GM12878 (cell line): ENCODE data around the gene SHB. TPM values are rescaled to one million over a fixed set of nuclear protein-coding genes. Genes with fewer than 3 reads are reported as not detected.

Experiments used
- NFYB ChIP-seq: IDR thresholded peaks from 2 replicates; pipeline ENCODE4 v1.6.1; 2011; ENCODE audit warnings: low read depth, mild to moderate bottlenecking, low read length, improper control_type of control experiment, moderate library complexity; ENCODE audit not compliant: insufficient read depth
- RAD21 ChIP-seq: IDR thresholded peaks from 2 replicates; pipeline ENCODE4 v1.6.1; 2011; ENCODE audit warnings: mild to moderate bottlenecking, low read depth, low read length, moderate library complexity; ENCODE audit not compliant: insufficient read depth
- RELA ChIP-seq: fragments of 450-650 bp; IDR thresholded peaks from 2 replicates; pipeline ENCODE4 v1.8.0; 2014; ENCODE audit warnings: borderline replicate concordance; ENCODE audit not compliant: partially characterized antibody
- TAF1 ChIP-seq: IDR thresholded peaks from 2 replicates; pipeline ENCODE4 v1.6.1; 2011; ENCODE audit warnings: mild to moderate bottlenecking, low read depth, low read length, borderline replicate concordance
- polyA plus RNA-seq, 11 experiments: library from polyadenylated mRNA; depleted of rRNA in 4 of 11; unstranded in 6 of 11; stranded (reverse) in 5 of 11; fragments of >200 nt; fragmentation: Nextera tagmentation in 4 of 11; fragmentation: Illumina TruSeq in 1 of 11; extraction: Ambion mirVana in 4 of 11; extraction: Trizol in 1 of 11; gene quantifications; 1 replicate in 1 of 11; 2 replicates in 10 of 11; pipeline versions ENCODE4 v1.2.1 to v1.2.3, GENCODE V29; 2011 to 2016; ENCODE audit warnings: inconsistent platforms in 2 of 11, missing spikeins in 2 of 11, low read depth in 1 of 11
- total RNA-seq, 4 experiments: library from RNA; depleted of rRNA in 3 of 4; stranded (reverse); fragments of >200 nt in 3 of 4; fragmentation: Illumina TruSeq in 1 of 4; extraction: Trizol in 1 of 4; gene quantifications; 2 replicates each; pipeline versions ENCODE4 v1.2.1 to v1.2.3, GENCODE V29; 2013 to 2021
- TF ChIP-seq, protein P1 (sequence below): IDR thresholded peaks from 2 replicates; pipeline ENCODE4 v1.6.1; 2012; ENCODE audit warnings: mild to moderate bottlenecking, low read depth, low read length
- TF ChIP-seq, protein P2 (sequence below): IDR thresholded peaks from 2 replicates; pipeline ENCODE4 v1.6.1; 2012; ENCODE audit warnings: improper control_type of control experiment, low read depth, low read length; ENCODE audit not compliant: insufficient replicate concordance
- TF ChIP-seq, protein P3 (sequence below): fragments of 450-650 bp; IDR thresholded peaks from 2 replicates; pipeline ENCODE4 v1.6.1; 2018; ENCODE audit warnings: borderline replicate concordance, mild to moderate bottlenecking; ENCODE audit not compliant: partially characterized antibody
- TF ChIP-seq, protein P4 (sequence below): fragments of 150-350 bp; IDR thresholded peaks from 2 replicates; pipeline ENCODE4 v1.6.1; 2014; ENCODE audit warnings: mild to moderate bottlenecking, low read depth, low read length
- TF ChIP-seq, protein P5 (sequence below): fragments of 450-650 bp; IDR thresholded peaks from 2 replicates; pipeline ENCODE4 v1.6.1; 2017; ENCODE audit warnings: antibody characterized with exemption, mild to moderate bottlenecking, moderate library complexity

The SHB gene
- total and polyA plus RNA-seq, 10 of the 15 experiments (the other 5 are each of a cell fraction or from before 2014, with no cell fraction given): 0.29 to 6.2 (median 1.3) TPM

DNA sequence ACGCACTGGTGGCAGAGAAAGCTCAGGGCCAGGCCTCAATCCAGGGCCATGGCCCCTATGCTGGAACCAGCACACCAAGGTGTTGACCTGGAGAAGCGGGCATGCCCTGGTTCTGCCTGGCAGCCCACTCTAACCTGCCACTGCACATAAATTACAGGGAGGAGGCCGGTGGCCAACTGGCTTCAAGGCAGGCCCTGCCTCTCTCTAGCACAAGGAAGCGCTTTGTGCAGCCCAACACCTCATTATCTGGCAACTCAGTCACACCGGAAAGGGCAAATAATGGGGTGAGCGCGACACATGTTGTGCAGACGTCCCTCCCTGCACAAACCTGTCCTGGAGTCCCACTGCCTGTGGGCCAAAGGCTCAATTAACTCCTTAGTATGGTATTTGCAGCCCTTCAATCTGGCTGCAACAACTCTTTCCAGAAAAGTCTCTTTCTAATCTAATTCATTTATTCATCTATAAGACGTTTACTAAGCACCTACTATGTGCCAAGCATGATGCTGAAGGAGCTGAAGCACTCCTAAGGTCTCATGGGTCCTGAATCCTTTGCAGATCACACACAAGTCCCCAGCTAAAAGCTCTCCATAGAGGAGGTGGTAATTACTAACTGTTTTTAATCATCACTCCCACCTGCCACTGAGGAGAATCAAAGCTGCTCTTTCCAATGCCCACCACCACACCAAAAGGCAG is 24.9 kb downstream of the SHB start (continued):
- TF ChIP-seq, protein P1, sequence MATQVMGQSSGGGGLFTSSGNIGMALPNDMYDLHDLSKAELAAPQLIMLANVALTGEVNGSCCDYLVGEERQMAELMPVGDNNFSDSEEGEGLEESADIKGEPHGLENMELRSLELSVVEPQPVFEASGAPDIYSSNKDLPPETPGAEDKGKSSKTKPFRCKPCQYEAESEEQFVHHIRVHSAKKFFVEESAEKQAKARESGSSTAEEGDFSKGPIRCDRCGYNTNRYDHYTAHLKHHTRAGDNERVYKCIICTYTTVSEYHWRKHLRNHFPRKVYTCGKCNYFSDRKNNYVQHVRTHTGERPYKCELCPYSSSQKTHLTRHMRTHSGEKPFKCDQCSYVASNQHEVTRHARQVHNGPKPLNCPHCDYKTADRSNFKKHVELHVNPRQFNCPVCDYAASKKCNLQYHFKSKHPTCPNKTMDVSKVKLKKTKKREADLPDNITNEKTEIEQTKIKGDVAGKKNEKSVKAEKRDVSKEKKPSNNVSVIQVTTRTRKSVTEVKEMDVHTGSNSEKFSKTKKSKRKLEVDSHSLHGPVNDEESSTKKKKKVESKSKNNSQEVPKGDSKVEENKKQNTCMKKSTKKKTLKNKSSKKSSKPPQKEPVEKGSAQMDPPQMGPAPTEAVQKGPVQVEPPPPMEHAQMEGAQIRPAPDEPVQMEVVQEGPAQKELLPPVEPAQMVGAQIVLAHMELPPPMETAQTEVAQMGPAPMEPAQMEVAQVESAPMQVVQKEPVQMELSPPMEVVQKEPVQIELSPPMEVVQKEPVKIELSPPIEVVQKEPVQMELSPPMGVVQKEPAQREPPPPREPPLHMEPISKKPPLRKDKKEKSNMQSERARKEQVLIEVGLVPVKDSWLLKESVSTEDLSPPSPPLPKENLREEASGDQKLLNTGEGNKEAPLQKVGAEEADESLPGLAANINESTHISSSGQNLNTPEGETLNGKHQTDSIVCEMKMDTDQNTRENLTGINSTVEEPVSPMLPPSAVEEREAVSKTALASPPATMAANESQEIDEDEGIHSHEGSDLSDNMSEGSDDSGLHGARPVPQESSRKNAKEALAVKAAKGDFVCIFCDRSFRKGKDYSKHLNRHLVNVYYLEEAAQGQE: no peak
- TF ChIP-seq NFYB (no peak), RAD21 (no peak), TAF1 (no peak), RELA (no peak)
- TF ChIP-seq, protein P2, sequence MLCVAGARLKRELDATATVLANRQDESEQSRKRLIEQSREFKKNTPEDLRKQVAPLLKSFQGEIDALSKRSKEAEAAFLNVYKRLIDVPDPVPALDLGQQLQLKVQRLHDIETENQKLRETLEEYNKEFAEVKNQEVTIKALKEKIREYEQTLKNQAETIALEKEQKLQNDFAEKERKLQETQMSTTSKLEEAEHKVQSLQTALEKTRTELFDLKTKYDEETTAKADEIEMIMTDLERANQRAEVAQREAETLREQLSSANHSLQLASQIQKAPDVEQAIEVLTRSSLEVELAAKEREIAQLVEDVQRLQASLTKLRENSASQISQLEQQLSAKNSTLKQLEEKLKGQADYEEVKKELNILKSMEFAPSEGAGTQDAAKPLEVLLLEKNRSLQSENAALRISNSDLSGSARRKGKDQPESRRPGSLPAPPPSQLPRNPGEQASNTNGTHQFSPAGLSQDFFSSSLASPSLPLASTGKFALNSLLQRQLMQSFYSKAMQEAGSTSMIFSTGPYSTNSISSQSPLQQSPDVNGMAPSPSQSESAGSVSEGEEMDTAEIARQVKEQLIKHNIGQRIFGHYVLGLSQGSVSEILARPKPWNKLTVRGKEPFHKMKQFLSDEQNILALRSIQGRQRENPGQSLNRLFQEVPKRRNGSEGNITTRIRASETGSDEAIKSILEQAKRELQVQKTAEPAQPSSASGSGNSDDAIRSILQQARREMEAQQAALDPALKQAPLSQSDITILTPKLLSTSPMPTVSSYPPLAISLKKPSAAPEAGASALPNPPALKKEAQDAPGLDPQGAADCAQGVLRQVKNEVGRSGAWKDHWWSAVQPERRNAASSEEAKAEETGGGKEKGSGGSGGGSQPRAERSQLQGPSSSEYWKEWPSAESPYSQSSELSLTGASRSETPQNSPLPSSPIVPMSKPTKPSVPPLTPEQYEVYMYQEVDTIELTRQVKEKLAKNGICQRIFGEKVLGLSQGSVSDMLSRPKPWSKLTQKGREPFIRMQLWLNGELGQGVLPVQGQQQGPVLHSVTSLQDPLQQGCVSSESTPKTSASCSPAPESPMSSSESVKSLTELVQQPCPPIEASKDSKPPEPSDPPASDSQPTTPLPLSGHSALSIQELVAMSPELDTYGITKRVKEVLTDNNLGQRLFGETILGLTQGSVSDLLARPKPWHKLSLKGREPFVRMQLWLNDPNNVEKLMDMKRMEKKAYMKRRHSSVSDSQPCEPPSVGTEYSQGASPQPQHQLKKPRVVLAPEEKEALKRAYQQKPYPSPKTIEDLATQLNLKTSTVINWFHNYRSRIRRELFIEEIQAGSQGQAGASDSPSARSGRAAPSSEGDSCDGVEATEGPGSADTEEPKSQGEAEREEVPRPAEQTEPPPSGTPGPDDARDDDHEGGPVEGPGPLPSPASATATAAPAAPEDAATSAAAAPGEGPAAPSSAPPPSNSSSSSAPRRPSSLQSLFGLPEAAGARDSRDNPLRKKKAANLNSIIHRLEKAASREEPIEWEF: no peak
- TF ChIP-seq, protein P3, sequence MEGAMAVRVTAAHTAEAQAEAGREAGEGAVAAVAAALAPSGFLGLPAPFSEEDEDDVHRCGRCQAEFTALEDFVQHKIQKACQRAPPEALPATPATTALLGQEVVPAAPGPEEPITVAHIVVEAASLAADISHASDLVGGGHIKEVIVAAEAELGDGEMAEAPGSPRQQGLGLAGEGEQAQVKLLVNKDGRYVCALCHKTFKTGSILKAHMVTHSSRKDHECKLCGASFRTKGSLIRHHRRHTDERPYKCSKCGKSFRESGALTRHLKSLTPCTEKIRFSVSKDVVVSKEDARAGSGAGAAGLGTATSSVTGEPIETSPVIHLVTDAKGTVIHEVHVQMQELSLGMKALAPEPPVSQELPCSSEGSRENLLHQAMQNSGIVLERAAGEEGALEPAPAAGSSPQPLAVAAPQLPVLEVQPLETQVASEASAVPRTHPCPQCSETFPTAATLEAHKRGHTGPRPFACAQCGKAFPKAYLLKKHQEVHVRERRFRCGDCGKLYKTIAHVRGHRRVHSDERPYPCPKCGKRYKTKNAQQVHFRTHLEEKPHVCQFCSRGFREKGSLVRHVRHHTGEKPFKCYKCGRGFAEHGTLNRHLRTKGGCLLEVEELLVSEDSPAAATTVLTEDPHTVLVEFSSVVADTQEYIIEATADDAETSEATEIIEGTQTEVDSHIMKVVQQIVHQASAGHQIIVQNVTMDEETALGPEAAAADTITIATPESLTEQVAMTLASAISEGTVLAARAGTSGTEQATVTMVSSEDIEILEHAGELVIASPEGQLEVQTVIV: no peak
- TF ChIP-seq, protein P4, sequence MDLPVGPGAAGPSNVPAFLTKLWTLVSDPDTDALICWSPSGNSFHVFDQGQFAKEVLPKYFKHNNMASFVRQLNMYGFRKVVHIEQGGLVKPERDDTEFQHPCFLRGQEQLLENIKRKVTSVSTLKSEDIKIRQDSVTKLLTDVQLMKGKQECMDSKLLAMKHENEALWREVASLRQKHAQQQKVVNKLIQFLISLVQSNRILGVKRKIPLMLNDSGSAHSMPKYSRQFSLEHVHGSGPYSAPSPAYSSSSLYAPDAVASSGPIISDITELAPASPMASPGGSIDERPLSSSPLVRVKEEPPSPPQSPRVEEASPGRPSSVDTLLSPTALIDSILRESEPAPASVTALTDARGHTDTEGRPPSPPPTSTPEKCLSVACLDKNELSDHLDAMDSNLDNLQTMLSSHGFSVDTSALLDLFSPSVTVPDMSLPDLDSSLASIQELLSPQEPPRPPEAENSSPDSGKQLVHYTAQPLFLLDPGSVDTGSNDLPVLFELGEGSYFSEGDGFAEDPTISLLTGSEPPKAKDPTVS: no peak
- TF ChIP-seq, protein P5, sequence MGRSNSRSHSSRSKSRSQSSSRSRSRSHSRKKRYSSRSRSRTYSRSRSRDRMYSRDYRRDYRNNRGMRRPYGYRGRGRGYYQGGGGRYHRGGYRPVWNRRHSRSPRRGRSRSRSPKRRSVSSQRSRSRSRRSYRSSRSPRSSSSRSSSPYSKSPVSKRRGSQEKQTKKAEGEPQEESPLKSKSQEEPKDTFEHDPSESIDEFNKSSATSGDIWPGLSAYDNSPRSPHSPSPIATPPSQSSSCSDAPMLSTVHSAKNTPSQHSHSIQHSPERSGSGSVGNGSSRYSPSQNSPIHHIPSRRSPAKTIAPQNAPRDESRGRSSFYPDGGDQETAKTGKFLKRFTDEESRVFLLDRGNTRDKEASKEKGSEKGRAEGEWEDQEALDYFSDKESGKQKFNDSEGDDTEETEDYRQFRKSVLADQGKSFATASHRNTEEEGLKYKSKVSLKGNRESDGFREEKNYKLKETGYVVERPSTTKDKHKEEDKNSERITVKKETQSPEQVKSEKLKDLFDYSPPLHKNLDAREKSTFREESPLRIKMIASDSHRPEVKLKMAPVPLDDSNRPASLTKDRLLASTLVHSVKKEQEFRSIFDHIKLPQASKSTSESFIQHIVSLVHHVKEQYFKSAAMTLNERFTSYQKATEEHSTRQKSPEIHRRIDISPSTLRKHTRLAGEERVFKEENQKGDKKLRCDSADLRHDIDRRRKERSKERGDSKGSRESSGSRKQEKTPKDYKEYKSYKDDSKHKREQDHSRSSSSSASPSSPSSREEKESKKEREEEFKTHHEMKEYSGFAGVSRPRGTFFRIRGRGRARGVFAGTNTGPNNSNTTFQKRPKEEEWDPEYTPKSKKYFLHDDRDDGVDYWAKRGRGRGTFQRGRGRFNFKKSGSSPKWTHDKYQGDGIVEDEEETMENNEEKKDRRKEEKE: no peak
